GM12878 (cell line): ENCODE measurements around the gene LTA. TPM values are rescaled to one million over a fixed set of nuclear protein-coding genes. Genes with fewer than 3 reads are reported as not detected.

ENCODE experiments used
- CBFB ChIP-seq: IDR thresholded peaks from 2 replicates; pipeline ENCODE4 v1.6.1; 2016; ENCODE audit warnings: antibody characterized with exemption, low read depth
- EED ChIP-seq: sonication (generic); IDR thresholded peaks from 2 replicates; pipeline ENCODE4 v1.6.1; 2016; ENCODE audit warnings: antibody characterized with exemption, low read depth
- FOS ChIP-seq: IDR thresholded peaks from 3 replicates; pipeline ENCODE4 v1.6.1; 2011; ENCODE audit warnings: borderline replicate concordance; ENCODE audit not compliant: insufficient read length; ENCODE audit errors: extremely low read depth
- IKZF1 ChIP-seq: fragments of 450-650 bp; conservative IDR thresholded peaks from 2 replicates; pipeline ENCODE4 v1.6.1; 2017; ENCODE audit warnings: antibody characterized with exemption, mild to moderate bottlenecking
- KAT2A ChIP-seq: conservative IDR thresholded peaks from 2 replicates; pipeline ENCODE4 v1.6.1; 2011; ENCODE audit warnings: low read depth, low read length; ENCODE audit not compliant: control insufficient read depth
- MTA2 ChIP-seq: fragments of 450-650 bp; IDR thresholded peaks from 2 replicates; pipeline ENCODE4 v1.6.1; 2016; ENCODE audit warnings: low read depth, mild to moderate bottlenecking, moderate library complexity
- MTA3 ChIP-seq: IDR thresholded peaks from 2 replicates; pipeline ENCODE4 v1.6.1; 2012; ENCODE audit warnings: low read length, inconsistent platforms, borderline replicate concordance
- RELA ChIP-seq: fragments of 450-650 bp; IDR thresholded peaks from 2 replicates; pipeline ENCODE4 v1.8.0; 2014; ENCODE audit warnings: borderline replicate concordance; ENCODE audit not compliant: partially characterized antibody
- SREBF1 ChIP-seq: IDR thresholded peaks from 2 replicates; pipeline ENCODE4 v1.6.1; 2012; ENCODE audit warnings: mild to moderate bottlenecking, low read length
- STAT3 ChIP-seq: IDR thresholded peaks from 2 replicates; pipeline ENCODE4 v1.6.1; 2011; ENCODE audit warnings: low read depth, low read length, improper control_type of control experiment
- TAF1 ChIP-seq: IDR thresholded peaks from 2 replicates; pipeline ENCODE4 v1.6.1; 2011; ENCODE audit warnings: mild to moderate bottlenecking, low read depth, low read length, borderline replicate concordance
- YY1 ChIP-seq: IDR thresholded peaks from 2 replicates; pipeline ENCODE4 v1.6.1; 2011; ENCODE audit warnings: low read depth, mild to moderate bottlenecking, low read length
- ZNF207 ChIP-seq: fragments of 450-650 bp; IDR thresholded peaks from 2 replicates; pipeline ENCODE4 v1.6.1; 2014; ENCODE audit warnings: antibody characterized with exemption, mild to moderate bottlenecking, borderline replicate concordance
- polyA plus RNA-seq, 11 experiments: library from polyadenylated mRNA; depleted of rRNA in 4 of 11; unstranded in 6 of 11; stranded (reverse) in 5 of 11; fragments of >200 nt; fragmentation: Nextera tagmentation in 4 of 11; fragmentation: Illumina TruSeq in 1 of 11; extraction: Ambion mirVana in 4 of 11; extraction: Trizol in 1 of 11; gene quantifications; 1 replicate in 1 of 11; 2 replicates in 10 of 11; pipeline versions ENCODE4 v1.2.1 to v1.2.3, GENCODE V29; 2011 to 2016; ENCODE audit warnings: inconsistent platforms in 2 of 11, missing spikeins in 2 of 11, low read depth in 1 of 11
- total RNA-seq, 4 experiments: library from RNA; depleted of rRNA in 3 of 4; stranded (reverse); fragments of >200 nt in 3 of 4; fragmentation: Illumina TruSeq in 1 of 4; extraction: Trizol in 1 of 4; gene quantifications; 2 replicates each; pipeline versions ENCODE4 v1.2.1 to v1.2.3, GENCODE V29; 2013 to 2021
- TF ChIP-seq, protein P1 (sequence below): IDR thresholded peaks from 2 replicates; pipeline ENCODE4 v1.6.1; 2011; ENCODE audit warnings: mild to moderate bottlenecking, low read depth, low read length, moderate library complexity; ENCODE audit not compliant: insufficient replicate concordance
- TF ChIP-seq, protein P2 (sequence below), 3 experiments: IDR thresholded peaks in 2 of 3; conservative IDR thresholded peaks in 1 of 3; 2 replicates each; pipeline ENCODE4 v1.5.1; 2011; ENCODE audit warnings: low read depth in 3 of 3, low read length in 3 of 3, mild to moderate bottlenecking in 3 of 3, control low read depth in 2 of 3, moderate library complexity in 2 of 3, inconsistent platforms in 1 of 3, mixed read lengths in 1 of 3; ENCODE audit not compliant: control insufficient read depth in 2 of 3, insufficient read depth in 1 of 3; ENCODE audit errors: extremely low read depth in 1 of 3
- TF ChIP-seq, protein P3 (sequence below): fragments of 450-650 bp; IDR thresholded peaks from 2 replicates; pipeline ENCODE4 v1.6.1; 2016; ENCODE audit warnings: mild to moderate bottlenecking
- TF ChIP-seq, protein P4 (sequence below): fragments of 450-650 bp; IDR thresholded peaks from 2 replicates; pipeline ENCODE4 v1.6.1; 2017; ENCODE audit warnings: mild to moderate bottlenecking, moderate library complexity
- TF ChIP-seq, protein P5 (sequence below): fragments of 450-650 bp; IDR thresholded peaks from 2 replicates; pipeline ENCODE4 v1.6.1; 2017; ENCODE audit warnings: low read depth, mild to moderate bottlenecking, moderate library complexity
- TF ChIP-seq, protein P6 (sequence below): IDR thresholded peaks from 2 replicates; pipeline ENCODE4 v1.6.1; 2012; ENCODE audit warnings: low read depth, low read length, improper control_type of control experiment

Gene LTA
- total and polyA plus RNA-seq, 10 of the 15 experiments (the other 5 are each of a cell fraction or from before 2014, with no cell fraction given), result 27.5 to 100 (median 75.1) TPM

DNA sequence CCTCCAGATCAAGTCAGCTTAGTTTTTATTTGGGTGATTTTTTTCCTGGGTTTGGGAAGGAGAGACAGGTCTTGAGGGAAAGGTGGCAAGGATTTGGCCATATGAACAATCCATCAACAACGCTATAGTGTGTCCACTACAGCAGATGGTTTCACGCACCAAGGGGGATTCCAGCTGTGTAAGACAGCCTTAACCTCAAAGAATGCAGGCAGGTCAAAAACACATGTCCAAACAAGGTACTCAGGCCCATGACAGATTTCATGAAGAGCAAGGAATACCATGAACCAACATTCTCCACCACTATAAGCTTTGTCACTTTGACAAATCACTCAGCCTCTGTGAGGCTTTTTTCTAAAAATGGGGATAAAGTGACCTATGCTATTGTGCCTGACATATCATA lies 44.9 kb downstream of the LTA start (continued):
- TF ChIP-seq TAF1 (no peak), FOS (no peak), ZNF207 (no peak), STAT3 (no peak), MTA3 (no peak), SREBF1 (no peak), YY1 (no peak), RELA (no peak), MTA2 (no peak), CBFB (no peak), KAT2A (no peak), IKZF1 (peak; percentile 28; the same call in 1 of the 2 replicates), EED (0 out of 2 replicates have a peak, but pooled peaks have one; percentile 25)
- TF ChIP-seq, protein P1, sequence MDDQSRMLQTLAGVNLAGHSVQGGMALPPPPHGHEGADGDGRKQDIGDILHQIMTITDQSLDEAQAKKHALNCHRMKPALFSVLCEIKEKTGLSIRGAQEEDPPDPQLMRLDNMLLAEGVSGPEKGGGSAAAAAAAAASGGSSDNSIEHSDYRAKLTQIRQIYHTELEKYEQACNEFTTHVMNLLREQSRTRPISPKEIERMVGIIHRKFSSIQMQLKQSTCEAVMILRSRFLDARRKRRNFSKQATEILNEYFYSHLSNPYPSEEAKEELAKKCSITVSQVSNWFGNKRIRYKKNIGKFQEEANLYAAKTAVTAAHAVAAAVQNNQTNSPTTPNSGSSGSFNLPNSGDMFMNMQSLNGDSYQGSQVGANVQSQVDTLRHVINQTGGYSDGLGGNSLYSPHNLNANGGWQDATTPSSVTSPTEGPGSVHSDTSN, result peak; percentile 14
- TF ChIP-seq, protein P2, sequence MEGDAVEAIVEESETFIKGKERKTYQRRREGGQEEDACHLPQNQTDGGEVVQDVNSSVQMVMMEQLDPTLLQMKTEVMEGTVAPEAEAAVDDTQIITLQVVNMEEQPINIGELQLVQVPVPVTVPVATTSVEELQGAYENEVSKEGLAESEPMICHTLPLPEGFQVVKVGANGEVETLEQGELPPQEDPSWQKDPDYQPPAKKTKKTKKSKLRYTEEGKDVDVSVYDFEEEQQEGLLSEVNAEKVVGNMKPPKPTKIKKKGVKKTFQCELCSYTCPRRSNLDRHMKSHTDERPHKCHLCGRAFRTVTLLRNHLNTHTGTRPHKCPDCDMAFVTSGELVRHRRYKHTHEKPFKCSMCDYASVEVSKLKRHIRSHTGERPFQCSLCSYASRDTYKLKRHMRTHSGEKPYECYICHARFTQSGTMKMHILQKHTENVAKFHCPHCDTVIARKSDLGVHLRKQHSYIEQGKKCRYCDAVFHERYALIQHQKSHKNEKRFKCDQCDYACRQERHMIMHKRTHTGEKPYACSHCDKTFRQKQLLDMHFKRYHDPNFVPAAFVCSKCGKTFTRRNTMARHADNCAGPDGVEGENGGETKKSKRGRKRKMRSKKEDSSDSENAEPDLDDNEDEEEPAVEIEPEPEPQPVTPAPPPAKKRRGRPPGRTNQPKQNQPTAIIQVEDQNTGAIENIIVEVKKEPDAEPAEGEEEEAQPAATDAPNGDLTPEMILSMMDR (IDR thresholded peaks at IDR 0.05 in 2 of 3, conservative IDR thresholded peaks at IDR 0.05 in 1 of 3; ENCODE audit: control insufficient read depth in 2 of 3, extremely low read depth in 1 of 3, insufficient read depth in 1 of 3, low read depth in 3 of 3, low read length in 3 of 3), result no peak
- TF ChIP-seq, protein P3, sequence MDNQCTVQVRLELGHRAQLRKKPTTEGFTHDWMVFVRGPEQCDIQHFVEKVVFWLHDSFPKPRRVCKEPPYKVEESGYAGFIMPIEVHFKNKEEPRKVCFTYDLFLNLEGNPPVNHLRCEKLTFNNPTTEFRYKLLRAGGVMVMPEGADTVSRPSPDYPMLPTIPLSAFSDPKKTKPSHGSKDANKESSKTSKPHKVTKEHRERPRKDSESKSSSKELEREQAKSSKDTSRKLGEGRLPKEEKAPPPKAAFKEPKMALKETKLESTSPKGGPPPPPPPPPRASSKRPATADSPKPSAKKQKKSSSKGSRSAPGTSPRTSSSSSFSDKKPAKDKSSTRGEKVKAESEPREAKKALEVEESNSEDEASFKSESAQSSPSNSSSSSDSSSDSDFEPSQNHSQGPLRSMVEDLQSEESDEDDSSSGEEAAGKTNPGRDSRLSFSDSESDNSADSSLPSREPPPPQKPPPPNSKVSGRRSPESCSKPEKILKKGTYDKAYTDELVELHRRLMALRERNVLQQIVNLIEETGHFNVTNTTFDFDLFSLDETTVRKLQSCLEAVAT, result no peak
- TF ChIP-seq, protein P4, sequence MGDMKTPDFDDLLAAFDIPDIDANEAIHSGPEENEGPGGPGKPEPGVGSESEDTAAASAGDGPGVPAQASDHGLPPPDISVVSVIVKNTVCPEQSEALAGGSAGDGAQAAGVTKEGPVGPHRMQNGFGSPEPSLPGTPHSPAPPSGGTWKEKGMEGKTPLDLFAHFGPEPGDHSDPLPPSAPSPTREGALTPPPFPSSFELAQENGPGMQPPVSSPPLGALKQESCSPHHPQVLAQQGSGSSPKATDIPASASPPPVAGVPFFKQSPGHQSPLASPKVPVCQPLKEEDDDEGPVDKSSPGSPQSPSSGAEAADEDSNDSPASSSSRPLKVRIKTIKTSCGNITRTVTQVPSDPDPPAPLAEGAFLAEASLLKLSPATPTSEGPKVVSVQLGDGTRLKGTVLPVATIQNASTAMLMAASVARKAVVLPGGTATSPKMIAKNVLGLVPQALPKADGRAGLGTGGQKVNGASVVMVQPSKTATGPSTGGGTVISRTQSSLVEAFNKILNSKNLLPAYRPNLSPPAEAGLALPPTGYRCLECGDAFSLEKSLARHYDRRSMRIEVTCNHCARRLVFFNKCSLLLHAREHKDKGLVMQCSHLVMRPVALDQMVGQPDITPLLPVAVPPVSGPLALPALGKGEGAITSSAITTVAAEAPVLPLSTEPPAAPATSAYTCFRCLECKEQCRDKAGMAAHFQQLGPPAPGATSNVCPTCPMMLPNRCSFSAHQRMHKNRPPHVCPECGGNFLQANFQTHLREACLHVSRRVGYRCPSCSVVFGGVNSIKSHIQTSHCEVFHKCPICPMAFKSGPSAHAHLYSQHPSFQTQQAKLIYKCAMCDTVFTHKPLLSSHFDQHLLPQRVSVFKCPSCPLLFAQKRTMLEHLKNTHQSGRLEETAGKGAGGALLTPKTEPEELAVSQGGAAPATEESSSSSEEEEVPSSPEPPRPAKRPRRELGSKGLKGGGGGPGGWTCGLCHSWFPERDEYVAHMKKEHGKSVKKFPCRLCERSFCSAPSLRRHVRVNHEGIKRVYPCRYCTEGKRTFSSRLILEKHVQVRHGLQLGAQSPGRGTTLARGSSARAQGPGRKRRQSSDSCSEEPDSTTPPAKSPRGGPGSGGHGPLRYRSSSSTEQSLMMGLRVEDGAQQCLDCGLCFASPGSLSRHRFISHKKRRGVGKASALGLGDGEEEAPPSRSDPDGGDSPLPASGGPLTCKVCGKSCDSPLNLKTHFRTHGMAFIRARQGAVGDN, result no peak
- TF ChIP-seq, protein P5, sequence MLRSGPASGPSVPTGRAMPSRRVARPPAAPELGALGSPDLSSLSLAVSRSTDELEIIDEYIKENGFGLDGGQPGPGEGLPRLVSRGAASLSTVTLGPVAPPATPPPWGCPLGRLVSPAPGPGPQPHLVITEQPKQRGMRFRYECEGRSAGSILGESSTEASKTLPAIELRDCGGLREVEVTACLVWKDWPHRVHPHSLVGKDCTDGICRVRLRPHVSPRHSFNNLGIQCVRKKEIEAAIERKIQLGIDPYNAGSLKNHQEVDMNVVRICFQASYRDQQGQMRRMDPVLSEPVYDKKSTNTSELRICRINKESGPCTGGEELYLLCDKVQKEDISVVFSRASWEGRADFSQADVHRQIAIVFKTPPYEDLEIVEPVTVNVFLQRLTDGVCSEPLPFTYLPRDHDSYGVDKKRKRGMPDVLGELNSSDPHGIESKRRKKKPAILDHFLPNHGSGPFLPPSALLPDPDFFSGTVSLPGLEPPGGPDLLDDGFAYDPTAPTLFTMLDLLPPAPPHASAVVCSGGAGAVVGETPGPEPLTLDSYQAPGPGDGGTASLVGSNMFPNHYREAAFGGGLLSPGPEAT, result peak; percentile 39; the same call in 1 of the 2 replicates
- TF ChIP-seq, protein P6, sequence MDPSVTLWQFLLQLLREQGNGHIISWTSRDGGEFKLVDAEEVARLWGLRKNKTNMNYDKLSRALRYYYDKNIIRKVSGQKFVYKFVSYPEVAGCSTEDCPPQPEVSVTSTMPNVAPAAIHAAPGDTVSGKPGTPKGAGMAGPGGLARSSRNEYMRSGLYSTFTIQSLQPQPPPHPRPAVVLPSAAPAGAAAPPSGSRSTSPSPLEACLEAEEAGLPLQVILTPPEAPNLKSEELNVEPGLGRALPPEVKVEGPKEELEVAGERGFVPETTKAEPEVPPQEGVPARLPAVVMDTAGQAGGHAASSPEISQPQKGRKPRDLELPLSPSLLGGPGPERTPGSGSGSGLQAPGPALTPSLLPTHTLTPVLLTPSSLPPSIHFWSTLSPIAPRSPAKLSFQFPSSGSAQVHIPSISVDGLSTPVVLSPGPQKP, result no peak
